Glomerular endothelial cell (primary cell): ENCODE measurements around the gene SFXN4. TPM values are rescaled to one million over a fixed set of nuclear protein-coding genes. Genes with fewer than 3 reads are reported as not detected.
"Not testable (repeated sequence)": the region's sequence is repeated elsewhere in the genome, so short reads cannot be mapped to it uniquely, and the experiment has no call there.

Experiments used
- DNase-seq: peaks from one replicate; pipeline ENCODE4 v3.0.0-alpha.2; 2011; ENCODE audit warnings: low read depth, low spot score; ENCODE audit errors: extremely low read depth
- total RNA-seq: library from RNA; depleted of rRNA; stranded (reverse); fragments of >200 nt; gene quantifications from 2 replicates; pipeline ENCODE4 v1.2.3, GENCODE V29; 2015

Gene SFXN4
- total RNA-seq, 1 donor from 2014 or later: 10.6 TPM

GRCh38 chr10:119149157-119149556, 16.4 kb downstream of the SFXN4 start:
- no peak for DNase-seq

GRCh38 chr10:119143657-119144056, 21.9 kb downstream of the SFXN4 start:
- DNase-seq: no peak

- no peak for DNase-seq
Observed at GRCh38 chr10:119140603-119141245, 24.8 kb downstream of the SFXN4 start.

GRCh38 chr10:119139464-119140067, 25.9 kb downstream of the SFXN4 start:
- no peak for DNase-seq

GRCh38 chr10:119138346-119139306, 26.9 kb downstream of the SFXN4 start:
- DNase-seq: no peak

- DNase-seq: not testable (repeated sequence)
Observed at GRCh38 chr10:119137878-119138277, 27.6 kb downstream of the SFXN4 start.

GRCh38 chr10:119136084-119136483, 29.4 kb downstream of the SFXN4 start:
- DNase-seq: no peak

GRCh38 chr10:119135513-119135881, 30.0 kb downstream of the SFXN4 start:
- no peak for DNase-seq

GRCh38 chr10:119133949-119134348, 31.6 kb downstream of the SFXN4 start:
- DNase-seq: no peak

- no peak for DNase-seq
Observed at GRCh38 chr10:119132521-119133345, 32.8 kb downstream of the SFXN4 start.

GRCh38 chr10:119131512-119132240, 33.8 kb downstream of the SFXN4 start:
- DNase-seq: no peak

- DNase-seq: no peak
Observed at GRCh38 chr10:119129721-119130120, 35.8 kb downstream of the SFXN4 start.

- DNase-seq: no peak
Observed at GRCh38 chr10:119125942-119126341, 39.6 kb downstream of the SFXN4 start.

GRCh38 chr10:119120875-119121274, 44.6 kb downstream of the SFXN4 start:
- no peak for DNase-seq

GRCh38 chr10:119120413-119120867, 45.1 kb downstream of the SFXN4 start:
- no peak for DNase-seq

- DNase-seq: no peak
Observed at GRCh38 chr10:119119400-119119799, 46.1 kb downstream of the SFXN4 start.

- no peak for DNase-seq
Observed at GRCh38 chr10:119118231-119118630, 47.3 kb downstream of the SFXN4 start.

- no peak for DNase-seq
Observed at GRCh38 chr10:119116326-119116951, 49.1 kb downstream of the SFXN4 start.

- DNase-seq: no peak
Observed at GRCh38 chr10:119115926-119116325, 49.6 kb downstream of the SFXN4 start.
